HepG2 (cell line): Measurements from ENCODE around the gene ZNF234. TPM values are rescaled to one million over a fixed set of nuclear protein-coding genes. Genes with fewer than 3 reads are reported as not detected.

Experiments
- BHLHE40 ChIP-seq: IDR thresholded peaks from 2 replicates; pipeline ENCODE4 v1.6.1; 2011; ENCODE audit warnings: low read length, improper control_type of control experiment
- CHCHD3 ChIP-seq: sonication (generic); formaldehyde crosslinking; IDR thresholded peaks from 2 replicates; pipeline ENCODE4 v1.8.0; 2022; ENCODE audit warnings: mild to moderate bottlenecking, missing genetic modification reagents, moderate library complexity
- FOSL1 ChIP-seq: sonication (generic); formaldehyde crosslinking; IDR thresholded peaks from 2 replicates; pipeline ENCODE4 v1.9.0; 2021; ENCODE audit warnings: missing genetic modification reagents, borderline replicate concordance
- GATAD2A ChIP-seq: IDR thresholded peaks from 2 replicates; pipeline ENCODE4 v1.6.1; 2016
- HNF4A ChIP-seq: sonication (generic); formaldehyde crosslinking; IDR thresholded peaks from 2 replicates; pipeline ENCODE4 v1.4.0; 2020; ENCODE audit warnings: missing genetic modification reagents
- HOXD1 ChIP-seq: sonication (generic); formaldehyde crosslinking; IDR thresholded peaks from 2 replicates; pipeline ENCODE4 v1.5.0; 2020; ENCODE audit warnings: missing genetic modification reagents
- NCOA1 ChIP-seq: sonication (generic); formaldehyde crosslinking; IDR thresholded peaks from 2 replicates; pipeline ENCODE4 v1.9.0; 2021; ENCODE audit warnings: missing genetic modification reagents
- NR2F1 ChIP-seq, 2 experiments: fragments of 450-650 bp in 1 of 2; formaldehyde crosslinking in 1 of 2; IDR thresholded peaks; 2 replicates each; pipeline versions ENCODE4 v1.5.0 to v1.6.1; 2016 to 2020; ENCODE audit warnings: mild to moderate bottlenecking in 1 of 2, missing compliant biosample characterization in 1 of 2, missing genetic modification reagents in 1 of 2, moderate library complexity in 1 of 2
- PHF21A ChIP-seq: sonication (generic); formaldehyde crosslinking; IDR thresholded peaks from 2 replicates; pipeline ENCODE4 v1.5.0; 2020; ENCODE audit warnings: mild to moderate bottlenecking, missing genetic modification reagents
- POLR2G ChIP-seq: fragments of 200-400 bp; formaldehyde crosslinking; IDR thresholded peaks from 2 replicates; pipeline ENCODE4 v1.6.1; 2018; ENCODE audit warnings: mild to moderate bottlenecking, low read depth, low read length, moderate library complexity
- RARA ChIP-seq: IDR thresholded peaks from 2 replicates; pipeline ENCODE4 v1.6.1; 2016; ENCODE audit warnings: missing genetic modification reagents, missing compliant biosample characterization
- RBAK ChIP-seq: sonication (generic); formaldehyde crosslinking; IDR thresholded peaks from 2 replicates; pipeline ENCODE4 v1.5.1; 2020; ENCODE audit warnings: mild to moderate bottlenecking, missing genetic modification reagents
- TCF7L2 ChIP-seq: IDR thresholded peaks from 2 replicates; pipeline ENCODE4 v1.6.1; 2011; ENCODE audit warnings: mild to moderate bottlenecking, low read depth, low read length, moderate library complexity
- ZBTB8A ChIP-seq: sonication (generic); formaldehyde crosslinking; IDR thresholded peaks from 2 replicates; pipeline ENCODE4 v1.4.0; 2020; ENCODE audit warnings: mild to moderate bottlenecking, low read depth, missing genetic modification reagents, borderline replicate concordance
- ZFP36L1 ChIP-seq: sonication (generic); formaldehyde crosslinking; IDR thresholded peaks from 2 replicates; pipeline ENCODE4 v1.8.0; 2022; ENCODE audit warnings: mild to moderate bottlenecking, missing genetic modification reagents, moderate library complexity
- ZNF124 ChIP-seq: sonication (generic); formaldehyde crosslinking; IDR thresholded peaks from 2 replicates; pipeline ENCODE4 v1.4.0; 2020; ENCODE audit warnings: missing genetic modification reagents
- ZNF292 ChIP-seq: sonication (generic); formaldehyde crosslinking; IDR thresholded peaks from 2 replicates; pipeline ENCODE4 v1.8.1; 2022; ENCODE audit warnings: mild to moderate bottlenecking, low read depth, missing genetic modification reagents, borderline replicate concordance
- ZNF607 ChIP-seq: sonication (generic); formaldehyde crosslinking; IDR thresholded peaks from 2 replicates; pipeline ENCODE4 v1.5.1; 2020; ENCODE audit warnings: missing genetic modification reagents, mild to moderate bottlenecking, borderline replicate concordance
- ZNF614 ChIP-seq: IDR thresholded peaks from 2 replicates; pipeline ENCODE4 v1.6.1; 2018; ENCODE audit warnings: missing biosample characterization, missing genetic modification reagents, inconsistent platforms, borderline replicate concordance
- ZNF672 ChIP-seq: sonication (generic); formaldehyde crosslinking; IDR thresholded peaks from 2 replicates; pipeline ENCODE4 v1.8.1; 2022; ENCODE audit warnings: missing genetic modification reagents
- ZNF788 ChIP-seq: sonication (generic); formaldehyde crosslinking; IDR thresholded peaks from 2 replicates; pipeline ENCODE4 v1.5.0; 2020; ENCODE audit warnings: mild to moderate bottlenecking, missing genetic modification reagents, borderline replicate concordance
- polyA plus RNA-seq, 8 experiments: library from polyadenylated mRNA; depleted of rRNA in 3 of 8; stranded (reverse) in 7 of 8; unstranded in 1 of 8; fragments of >200 nt; fragmentation: Illumina TruSeq in 4 of 8; extraction: Trizol in 4 of 8; gene quantifications; 2 replicates each; pipeline versions ENCODE4 v1.2.1 to v1.2.3, GENCODE V29; 2011 to 2016; ENCODE audit warnings: low read depth in 4 of 8, missing spikeins in 1 of 8, mixed read lengths in 1 of 8; ENCODE audit not compliant: insufficient read depth in 1 of 8
- total RNA-seq, 5 experiments: library from RNA; depleted of rRNA; stranded (reverse); fragments of >200 nt; fragmentation: Illumina TruSeq; extraction: Trizol; gene quantifications; 2 replicates each; pipeline ENCODE4 v1.2.3, GENCODE V29; 2016; ENCODE audit warnings: low read depth in 1 of 5
- TF ChIP-seq, protein P1 (sequence below): sonication (generic); formaldehyde crosslinking; IDR thresholded peaks from 2 replicates; pipeline ENCODE4 v1.4.0; 2020; ENCODE audit warnings: mild to moderate bottlenecking, missing genetic modification reagents
- TF ChIP-seq, protein P2 (sequence below): sonication (generic); formaldehyde crosslinking; IDR thresholded peaks from 2 replicates; pipeline ENCODE4 v1.5.0; 2020; ENCODE audit warnings: mild to moderate bottlenecking, low read depth, missing genetic modification reagents, borderline replicate concordance

ZNF234 gene
- total and polyA plus RNA-seq, 2 of the 13 experiments (the other 11 are each of a cell fraction or from before 2014, with no cell fraction given): 3.5 to 11.2 TPM

DNA sequence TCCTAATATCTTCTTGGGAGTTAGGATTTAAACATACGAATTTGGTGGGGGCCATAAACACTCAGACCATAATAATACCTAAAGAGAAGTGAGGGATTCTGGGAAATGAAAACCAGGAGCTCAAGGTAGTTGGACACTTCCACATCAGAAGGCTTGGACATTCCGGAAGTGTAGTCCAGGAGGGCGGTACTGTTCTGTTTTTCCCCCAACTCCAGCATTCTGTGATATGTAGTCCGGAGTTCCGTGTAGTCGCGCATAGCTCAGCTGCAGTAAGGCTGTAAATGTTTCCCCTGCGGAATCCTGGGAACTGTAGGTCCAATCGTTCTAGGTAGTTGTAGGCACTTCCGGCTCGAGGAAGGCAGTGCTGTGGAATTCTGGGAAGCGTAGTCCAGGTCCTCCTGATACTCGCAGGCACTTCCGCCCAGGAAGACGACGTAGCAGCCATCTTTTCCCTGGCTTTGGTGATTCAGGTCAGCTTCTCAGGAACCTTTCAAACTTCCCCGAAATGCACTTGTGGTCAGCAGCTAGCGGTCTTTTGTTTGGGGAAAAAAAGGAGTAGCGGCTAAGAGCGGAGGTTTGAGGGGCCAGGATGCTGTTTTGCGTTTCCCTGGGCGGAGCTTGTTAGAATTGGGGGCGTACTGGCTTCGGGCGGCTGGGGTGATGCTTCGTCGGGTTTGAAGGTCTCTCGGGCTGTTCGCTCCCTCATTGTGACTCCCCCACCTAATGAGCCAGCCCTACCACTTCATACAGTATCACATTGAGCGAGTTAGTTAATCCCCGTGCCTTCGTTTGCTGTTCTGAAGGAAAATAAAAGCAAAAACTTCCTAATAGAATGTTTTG is 23.5 kb downstream of the ZNF234 start, which contains the start of gene ZNF226 (continued):
- TF ChIP-seq TCF7L2: no peak
- no peak for TF ChIP-seq CHCHD3 (CRISPR knock-in tag)
- no peak for TF ChIP-seq ZNF788 (CRISPR knock-in tag)
- TF ChIP-seq HOXD1 (CRISPR knock-in tag): 0 out of 2 replicates have a peak, but pooled peaks have one; percentile 22
- TF ChIP-seq ZNF124: no peak
- no peak for TF ChIP-seq ZNF672 (CRISPR knock-in tag)
- TF ChIP-seq ZNF614 (CRISPR knock-in tag): no peak
- no peak for TF ChIP-seq BHLHE40
- no peak for TF ChIP-seq RARA (CRISPR knock-in tag)
- no peak for TF ChIP-seq NCOA1 (CRISPR knock-in tag)
- TF ChIP-seq ZNF607 (CRISPR knock-in tag): no peak
- no peak for TF ChIP-seq RBAK (CRISPR knock-in tag)
- no peak for TF ChIP-seq HNF4A
- TF ChIP-seq, protein P1, sequence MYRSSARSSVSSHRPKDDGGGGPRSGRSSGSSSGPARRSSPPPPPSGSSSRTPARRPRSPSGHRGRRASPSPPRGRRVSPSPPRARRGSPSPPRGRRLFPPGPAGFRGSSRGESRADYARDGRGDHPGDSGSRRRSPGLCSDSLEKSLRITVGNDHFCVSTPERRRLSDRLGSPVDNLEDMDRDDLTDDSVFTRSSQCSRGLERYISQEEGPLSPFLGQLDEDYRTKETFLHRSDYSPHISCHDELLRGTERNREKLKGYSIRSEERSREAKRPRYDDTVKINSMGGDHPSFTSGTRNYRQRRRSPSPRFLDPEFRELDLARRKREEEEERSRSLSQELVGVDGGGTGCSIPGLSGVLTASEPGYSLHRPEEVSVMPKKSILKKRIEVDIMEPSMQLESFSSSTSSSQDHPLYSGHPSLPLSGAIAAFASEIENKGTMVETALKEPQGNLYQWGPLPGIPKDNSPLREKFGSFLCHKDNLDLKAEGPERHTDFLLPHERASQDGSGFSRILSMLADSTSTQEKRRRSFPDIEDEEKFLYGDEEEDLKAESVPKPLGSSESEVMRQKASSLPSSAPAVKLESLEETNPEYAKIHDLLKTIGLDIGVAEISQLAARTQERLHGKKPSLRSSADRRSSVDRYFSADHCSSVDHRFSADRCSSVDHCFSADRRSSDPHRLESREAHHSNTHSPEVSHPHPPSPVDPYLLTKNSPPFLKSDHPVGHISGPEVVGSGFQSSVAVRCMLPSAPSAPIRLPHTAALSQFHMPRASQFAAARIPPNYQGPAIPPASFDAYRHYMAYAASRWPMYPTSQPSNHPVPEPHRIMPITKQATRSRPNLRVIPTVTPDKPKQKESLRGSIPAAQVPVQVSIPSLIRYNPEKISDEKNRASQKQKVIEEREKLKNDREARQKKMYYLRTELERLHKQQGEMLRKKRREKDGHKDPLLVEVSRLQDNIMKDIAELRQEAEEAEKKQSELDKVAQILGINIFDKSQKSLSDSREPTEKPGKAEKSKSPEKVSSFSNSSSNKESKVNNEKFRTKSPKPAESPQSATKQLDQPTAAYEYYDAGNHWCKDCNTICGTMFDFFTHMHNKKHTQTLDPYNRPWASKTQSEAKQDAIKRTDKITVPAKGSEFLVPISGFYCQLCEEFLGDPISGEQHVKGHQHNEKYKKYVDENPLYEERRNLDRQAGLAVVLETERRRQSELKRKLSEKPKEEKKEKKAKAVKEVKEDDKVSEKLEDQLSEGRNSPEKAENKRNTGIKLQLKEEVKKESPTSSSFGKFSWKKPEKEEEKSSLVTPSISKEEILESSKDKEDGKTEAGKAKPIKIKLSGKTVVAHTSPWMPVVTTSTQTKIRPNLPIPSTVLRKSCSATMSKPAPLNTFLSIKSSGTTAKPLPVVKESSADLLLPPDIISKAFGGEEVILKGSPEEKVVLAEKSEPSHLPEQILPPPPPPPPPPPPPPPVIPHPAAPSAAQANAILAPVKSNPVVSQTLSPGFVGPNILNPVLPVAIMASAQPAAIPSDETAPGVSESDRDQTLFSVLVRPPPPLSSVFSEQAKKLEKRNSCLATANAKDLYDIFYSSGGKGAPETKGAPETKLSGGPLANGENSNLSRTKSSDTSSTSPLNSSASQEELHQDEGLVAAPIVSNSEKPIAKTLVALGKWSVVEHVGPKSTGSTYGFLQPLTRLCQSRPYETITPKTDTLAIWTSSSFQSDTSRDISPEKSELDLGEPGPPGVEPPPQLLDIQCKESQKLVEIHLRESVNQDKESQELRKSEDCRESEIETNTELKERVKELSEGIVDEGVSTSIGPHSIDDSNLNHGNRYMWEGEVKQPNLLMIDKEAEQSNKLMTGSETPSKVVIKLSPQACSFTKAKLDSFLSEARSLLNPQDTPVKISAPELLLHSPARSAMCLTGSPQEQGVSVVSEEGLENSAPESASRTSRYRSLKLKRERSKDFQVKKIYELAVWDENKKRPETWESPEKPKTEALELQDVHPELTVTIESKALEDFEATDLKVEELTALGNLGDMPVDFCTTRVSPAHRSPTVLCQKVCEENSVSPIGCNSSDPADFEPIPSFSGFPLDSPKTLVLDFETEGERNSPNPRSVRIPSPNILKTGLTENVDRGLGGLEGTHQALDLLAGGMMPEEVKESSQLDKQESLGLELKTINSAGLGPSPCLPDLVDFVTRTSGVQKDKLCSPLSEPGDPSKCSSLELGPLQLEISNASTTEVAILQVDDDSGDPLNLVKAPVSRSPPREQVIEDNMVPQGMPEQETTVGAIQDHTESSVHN (CRISPR knock-in tag): 0 out of 2 replicates have a peak, but pooled peaks have one; percentile 30
- peak; percentile 31; the same call in 1 of the 2 replicates for TF ChIP-seq ZBTB8A (CRISPR knock-in tag)
- no peak; the same call in 1 of the 2 replicates for TF ChIP-seq GATAD2A
- peak; percentile 79; the same call in 1 of the 2 replicates for TF ChIP-seq PHF21A (CRISPR knock-in tag)
- peak; percentile 85 for TF ChIP-seq POLR2G
- TF ChIP-seq NR2F1 (CRISPR knock-in tag; IDR thresholded peaks at IDR 0.05): no peak
- TF ChIP-seq ZFP36L1 (CRISPR knock-in tag): no peak
- TF ChIP-seq ZNF292 (CRISPR knock-in tag): no peak
- TF ChIP-seq, protein P2, sequence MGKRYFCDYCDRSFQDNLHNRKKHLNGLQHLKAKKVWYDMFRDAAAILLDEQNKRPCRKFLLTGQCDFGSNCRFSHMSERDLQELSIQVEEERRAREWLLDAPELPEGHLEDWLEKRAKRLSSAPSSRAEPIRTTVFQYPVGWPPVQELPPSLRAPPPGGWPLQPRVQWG (CRISPR knock-in tag): no peak
- no peak for TF ChIP-seq FOSL1 (CRISPR knock-in tag)
